ENCODE results near the gene ANG.
"Not testable (repeated sequence)": the region's sequence is repeated elsewhere in the genome, so short reads cannot be mapped to it uniquely, and the experiment has no call there.

ANG gene

DNA sequence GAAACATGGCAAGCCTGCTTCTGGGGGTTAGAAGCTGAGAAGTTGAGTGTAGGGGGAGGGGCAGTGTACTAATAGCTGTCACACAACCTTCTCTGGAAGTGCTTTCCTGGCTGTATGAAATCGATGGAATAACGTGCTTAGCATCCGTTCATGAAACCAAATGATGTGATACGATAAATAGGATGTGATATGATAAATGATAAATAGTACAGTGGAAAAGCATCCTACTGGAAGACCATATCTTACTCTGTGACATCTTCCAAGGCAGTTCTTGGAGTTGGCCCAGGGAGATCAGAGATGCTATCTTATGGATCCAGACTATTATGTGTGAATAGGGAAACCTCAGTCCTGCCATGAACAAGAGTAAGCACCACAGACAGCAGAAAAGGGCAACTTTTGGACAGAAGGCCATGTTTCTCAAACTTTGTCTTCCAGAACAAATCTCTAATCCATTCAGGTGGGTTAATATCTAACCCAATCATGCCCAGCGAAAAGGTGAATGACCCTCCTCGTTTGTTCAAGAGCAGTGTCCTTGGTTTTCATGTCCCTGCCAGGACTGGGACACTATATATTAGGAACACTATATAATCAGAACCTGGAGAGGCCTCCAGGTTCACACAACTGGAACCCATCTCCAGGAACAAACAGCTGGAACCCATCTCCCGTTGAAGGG, at the start of gene ANG:
Gene ANG (plus strand): TSS at position 598 of the 673 bp plus-strand sequence. CDS start 4,801 bp downstream, outside the sequence.
- DNase-seq (ENCODE audit: low spot score), result no peak

DNA sequence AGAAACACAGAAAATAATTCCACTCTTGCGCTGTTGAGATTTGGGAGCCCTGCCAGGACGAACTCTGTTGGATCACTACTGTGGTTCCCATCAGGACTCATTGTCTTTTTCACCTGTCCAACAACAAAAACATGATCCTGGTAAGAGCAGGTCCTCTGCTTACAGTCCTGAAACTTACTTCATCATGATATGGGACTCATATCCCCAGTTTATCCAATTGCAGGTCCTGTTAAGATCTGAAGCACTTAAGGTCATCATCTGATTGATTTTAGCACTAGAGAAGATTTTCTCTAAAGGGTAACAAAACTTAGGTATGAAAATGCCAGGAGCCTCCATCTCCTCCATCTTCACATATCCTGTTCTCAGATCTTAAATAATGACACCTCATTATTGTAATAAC, 47.0 kb upstream of the ANG start, which contains the start of gene OR6S1:
Gene OR6S1 (minus strand): TSS at position 101 of the 400 bp plus-strand sequence. CDS start 0 bp downstream, at position 101.
- no peak for DNase-seq (ENCODE audit: low spot score)

DNA sequence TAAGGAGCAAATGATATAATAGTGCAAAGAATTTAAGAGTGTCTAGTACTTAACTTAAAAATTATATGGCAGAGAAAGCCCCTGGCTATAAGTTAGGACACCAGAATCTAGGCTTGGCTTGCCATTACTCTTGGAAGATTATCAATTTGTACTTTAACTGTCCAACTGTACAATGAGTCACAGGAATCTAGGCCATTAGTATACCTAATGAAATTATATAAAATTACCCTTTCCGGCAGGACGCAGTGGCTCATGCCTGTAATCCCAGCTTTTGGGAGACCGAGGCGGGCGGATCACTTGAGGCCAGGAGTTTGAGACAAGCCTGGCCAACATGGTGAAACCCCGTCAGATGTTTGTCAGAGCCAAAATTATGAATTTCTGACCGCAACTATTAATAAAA, 46.4 kb upstream of the ANG start:
- DNase-seq (ENCODE audit: low spot score), result no peak

DNA sequence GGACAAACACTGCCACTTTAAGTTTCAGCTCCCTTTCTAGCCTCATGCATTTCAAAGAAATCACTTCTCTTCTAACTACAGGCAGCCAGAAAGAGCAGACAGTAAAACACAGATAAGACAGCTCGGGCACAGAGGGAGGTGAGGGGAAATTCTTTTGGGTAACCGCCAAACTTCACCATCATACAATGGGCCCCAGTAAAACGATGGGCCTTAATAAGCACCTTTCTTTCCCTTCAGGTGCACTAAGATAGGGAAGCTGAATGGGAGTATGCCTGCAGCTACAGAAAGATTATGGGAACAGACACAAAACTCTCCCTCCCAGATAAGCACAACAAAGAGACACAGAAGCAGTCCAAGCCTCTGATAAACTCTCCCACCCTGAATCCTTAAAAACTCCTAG, 45.8 kb upstream of the ANG start:
- not testable (repeated sequence) for DNase-seq (ENCODE audit: low spot score)

DNA sequence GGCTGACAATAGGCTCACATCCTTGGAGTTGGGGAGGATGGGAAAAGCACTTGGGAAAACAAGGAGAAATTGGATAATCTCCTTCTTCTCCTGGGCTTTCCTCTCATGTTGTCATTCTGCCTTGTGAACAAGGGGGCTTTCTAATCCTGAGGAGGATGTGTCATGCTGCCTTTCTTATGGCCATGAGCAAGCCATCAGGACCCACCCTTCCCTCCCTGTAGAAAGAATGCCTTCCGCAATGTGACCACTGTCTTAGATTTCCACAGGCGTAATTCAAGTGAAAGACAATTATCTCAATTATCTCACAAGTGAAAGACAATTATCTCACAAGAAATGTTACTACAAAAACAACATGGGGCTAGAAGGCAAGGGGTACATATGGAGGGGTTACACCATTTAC, 44.0 kb upstream of the ANG start:
- DNase-seq (ENCODE audit: low spot score), result no peak

DNA sequence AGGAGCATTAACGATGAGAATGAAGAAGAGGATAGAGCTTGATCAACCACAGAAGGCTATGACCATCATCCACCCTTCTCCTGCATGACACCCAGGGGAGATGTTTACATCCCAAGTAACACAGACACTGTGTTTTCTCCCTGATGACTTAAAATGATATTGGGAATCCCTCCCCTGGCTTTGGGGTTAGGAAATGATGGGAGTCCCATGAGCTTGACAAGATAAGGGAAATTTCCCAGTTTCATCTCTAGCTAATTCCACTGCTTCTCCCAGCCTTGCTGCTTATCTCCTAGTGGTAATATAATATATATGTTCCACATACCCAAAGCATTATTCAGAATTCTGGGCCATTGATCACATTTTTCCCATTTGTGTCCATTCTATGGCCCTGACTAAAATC, 43.1 kb upstream of the ANG start:
- no peak for DNase-seq (ENCODE audit: low spot score)

DNA sequence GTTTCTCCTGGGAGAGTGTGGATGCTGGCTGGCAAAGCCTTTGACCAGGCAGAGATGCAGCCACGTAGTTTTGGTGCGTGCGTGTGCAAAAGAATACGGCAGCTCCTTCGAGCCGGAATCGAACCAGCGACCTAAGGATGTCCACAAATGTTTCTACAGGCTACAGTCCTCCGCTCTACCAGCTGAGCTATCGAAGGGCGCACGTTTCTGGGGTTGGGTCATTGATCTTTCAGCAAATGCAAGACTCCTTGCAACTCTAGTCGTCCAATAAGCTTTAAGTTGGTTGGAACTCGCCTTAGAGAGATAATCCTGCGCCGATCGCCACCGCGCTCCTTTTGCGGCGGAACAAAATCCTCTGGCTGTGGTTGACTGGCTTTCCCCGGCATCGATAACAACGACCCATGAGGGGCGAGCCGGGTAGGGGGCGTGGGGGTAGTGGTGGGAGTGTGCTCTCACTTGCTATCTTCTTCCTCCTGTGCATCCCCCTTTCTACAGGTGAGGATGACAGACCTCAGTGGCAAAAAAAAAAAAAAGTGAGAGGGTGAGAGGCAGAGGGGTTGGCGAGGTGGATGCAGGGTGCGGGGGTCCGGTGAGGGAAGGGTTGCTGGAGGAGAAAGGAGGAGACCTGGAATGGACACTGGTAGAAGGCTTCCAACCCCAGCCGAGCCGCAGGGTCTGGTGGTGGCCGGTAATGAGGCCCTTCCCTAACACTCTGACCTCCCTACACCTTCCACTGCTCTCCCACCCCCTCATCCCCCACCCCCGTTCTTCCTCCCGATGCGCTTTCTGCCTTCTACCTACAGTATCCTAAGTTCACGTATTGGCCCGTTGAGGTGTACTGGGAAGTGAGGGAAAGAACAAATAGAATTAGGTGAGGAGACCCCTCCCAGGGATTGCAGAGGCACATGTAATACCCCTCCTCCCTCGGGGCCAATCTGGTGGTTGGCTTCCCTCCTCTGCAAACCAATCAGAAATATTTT, 35.3 kb upstream of the ANG start:
- no peak for DNase-seq (ENCODE audit: low spot score)

DNA sequence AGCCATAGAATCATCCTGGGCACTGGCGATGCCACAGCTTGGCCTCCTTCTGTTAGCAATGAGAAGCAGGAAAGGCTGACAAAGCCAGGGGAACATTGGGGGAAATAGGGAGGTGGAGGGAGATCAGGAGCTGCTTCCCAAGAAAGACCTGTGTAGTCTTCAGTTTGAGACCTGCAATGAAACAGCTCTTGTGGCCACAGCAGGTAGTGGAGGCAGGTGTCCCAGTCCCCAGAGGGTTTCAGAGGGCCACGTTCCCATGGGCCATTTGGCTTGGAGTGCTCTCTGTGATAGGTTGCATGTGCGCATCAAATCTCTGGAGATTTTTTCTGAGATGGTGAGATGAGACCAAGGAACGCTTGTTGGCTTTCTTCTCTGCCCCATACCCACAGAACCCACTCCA, 32.7 kb upstream of the ANG start:
- DNase-seq (ENCODE audit: low spot score), result no peak

DNA sequence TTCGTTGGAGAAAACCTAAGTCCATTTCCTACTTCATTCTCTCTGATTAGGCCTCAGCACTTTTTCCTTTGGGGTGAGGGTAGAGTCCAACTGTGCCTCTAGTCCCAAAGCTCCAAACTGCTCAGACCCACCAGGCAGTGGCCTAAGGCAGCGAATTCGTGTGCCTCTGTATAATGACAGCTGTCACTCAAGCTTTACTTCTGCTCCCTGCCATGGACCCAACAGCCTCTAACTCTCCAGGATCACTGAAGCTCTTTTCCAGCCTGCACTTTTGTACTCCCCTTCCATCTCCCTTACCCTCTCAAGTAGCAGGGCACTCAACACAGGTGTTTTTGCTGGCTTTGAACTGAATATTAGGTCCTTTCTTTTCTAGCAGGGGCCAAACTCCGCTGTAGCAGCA, 32.3 kb upstream of the ANG start:
- DNase-seq (ENCODE audit: low spot score), result no peak

DNA sequence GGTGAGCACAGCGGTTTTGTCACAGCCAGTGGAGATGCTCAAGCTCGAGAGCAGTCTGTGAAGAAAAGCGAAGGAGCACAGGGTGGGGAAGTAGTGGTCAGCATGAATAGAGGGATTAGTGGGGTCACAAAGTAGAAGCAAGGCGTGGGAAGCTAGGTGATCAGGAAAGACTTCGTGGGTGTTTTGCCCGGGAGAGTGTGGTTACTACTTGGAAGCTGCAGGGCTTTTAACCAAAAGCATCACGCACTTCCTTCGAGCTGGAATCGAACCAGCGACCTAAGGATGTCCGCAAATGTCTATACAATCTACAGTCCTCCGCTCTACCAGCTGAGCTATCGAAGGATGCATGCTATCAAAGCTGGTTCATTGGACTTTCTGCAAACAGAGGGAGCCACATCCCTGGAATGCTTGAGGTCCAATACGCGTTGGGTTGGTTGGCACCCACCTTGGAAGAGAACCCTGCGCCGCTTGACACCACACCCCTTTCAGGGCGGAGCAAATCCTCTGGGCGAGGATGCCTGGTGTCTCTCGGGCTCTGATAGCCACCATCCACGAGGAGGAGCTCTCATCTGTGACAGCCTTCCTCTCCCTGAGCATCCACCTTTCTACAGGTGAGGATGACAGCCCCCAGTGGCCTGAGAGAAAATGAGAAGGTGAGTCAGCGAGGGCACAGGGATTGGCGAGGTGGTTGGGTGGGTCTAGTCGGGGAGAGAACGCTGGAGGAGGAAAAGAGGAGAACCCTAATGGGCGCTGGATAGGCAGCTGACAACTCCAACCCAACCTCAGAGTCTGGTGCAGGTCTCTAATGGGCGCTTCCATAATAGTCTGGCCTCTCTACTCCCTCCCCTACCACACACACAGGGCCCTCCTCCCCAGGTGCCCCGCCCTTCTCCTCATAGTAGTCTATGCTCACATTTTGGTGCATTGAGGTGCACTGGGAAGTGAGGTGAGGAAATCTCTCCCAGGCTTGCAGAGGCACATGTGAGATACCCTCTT, 31.1 kb upstream of the ANG start:
- DNase-seq (ENCODE audit: low spot score), result no peak

DNA sequence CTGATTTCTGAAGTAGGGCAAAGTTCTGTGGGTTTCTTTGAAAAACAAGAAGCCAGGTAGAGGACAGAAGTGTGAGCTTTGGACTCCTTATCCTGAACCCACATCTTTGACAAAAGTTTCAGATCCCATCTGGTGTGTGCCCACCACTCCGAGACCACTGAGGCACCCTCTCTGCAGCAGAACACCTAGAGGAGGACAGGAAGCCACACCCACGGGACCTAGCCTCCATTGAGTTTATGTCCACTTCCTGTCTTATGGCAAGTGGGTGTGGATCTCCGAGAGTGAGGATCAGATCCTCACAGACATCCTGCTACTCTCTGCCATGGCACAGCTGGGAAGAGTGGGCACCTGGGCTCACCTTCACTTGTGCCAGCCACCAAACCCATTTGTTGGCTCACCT, 30.3 kb upstream of the ANG start:
- no peak for DNase-seq (ENCODE audit: low spot score)

DNA sequence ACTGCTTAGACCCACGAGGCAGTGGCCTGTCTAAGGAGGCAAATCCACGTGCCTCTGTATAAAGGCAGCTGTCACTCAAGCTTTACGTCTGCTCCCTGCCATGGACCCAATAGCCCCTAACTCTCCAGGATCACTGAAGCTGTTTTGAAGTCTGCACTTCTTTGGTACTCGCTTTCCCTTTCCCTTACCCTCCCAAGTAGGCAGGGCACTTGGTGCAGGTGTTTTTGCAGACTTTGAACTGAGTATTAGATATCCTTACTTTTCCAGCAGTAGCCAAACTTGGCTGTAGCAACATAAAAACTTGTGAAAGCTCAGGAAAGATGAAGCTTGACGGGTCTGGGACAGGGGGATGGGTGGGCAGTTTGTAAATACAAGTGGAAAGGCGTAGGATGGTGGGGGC, 29.2 kb upstream of the ANG start:
- DNase-seq (ENCODE audit: low spot score), result no peak

DNA sequence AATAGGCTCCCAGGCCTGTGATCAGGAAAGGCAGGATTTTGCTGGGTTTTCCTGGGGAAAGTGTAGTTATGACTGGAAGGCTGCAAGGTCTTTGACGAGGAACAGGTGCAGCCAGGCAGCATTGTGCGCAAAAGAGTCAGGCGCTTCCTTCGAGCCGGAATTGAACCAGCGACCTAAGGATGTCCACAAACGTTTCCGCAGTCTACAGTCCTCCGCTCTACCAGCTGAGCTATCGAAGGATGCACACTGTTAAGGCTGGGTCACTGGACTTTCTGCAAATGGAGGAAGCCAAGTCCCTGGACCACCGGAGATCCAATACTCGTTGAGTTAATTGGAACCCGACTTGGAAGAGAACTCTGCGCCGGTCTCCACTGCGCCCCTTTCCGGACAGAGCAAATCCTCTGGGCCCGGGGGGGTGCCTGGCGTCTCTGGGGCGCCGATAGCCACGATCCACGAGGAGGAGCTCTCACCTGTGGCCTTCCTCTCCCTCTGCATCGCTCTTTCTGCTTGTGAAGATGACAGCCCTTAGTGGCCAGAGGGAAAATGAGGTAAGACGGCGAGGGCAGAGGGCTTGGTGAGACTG, 28.7 kb upstream of the ANG start:
- no peak for DNase-seq (ENCODE audit: low spot score)

DNA sequence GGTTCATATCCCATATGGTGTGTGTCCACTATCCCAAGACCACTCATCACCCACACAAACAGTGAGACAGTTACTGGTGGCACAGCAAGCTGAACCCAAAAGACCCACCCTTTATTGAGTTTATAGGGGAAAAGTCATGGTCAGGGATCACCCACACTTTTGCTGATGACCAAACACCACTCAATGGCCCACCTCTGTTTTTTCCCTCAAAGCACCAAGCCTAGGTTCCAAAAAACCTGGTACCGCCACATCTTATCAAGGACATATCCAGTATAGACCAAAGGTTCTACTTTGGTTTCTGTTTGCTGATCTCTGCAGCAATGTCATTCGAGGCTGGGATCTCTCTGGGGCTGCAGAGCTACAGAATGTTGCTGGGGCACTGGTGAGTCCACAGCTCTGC, 27.4 kb upstream of the ANG start:
- DNase-seq (ENCODE audit: low spot score), result no peak

DNA sequence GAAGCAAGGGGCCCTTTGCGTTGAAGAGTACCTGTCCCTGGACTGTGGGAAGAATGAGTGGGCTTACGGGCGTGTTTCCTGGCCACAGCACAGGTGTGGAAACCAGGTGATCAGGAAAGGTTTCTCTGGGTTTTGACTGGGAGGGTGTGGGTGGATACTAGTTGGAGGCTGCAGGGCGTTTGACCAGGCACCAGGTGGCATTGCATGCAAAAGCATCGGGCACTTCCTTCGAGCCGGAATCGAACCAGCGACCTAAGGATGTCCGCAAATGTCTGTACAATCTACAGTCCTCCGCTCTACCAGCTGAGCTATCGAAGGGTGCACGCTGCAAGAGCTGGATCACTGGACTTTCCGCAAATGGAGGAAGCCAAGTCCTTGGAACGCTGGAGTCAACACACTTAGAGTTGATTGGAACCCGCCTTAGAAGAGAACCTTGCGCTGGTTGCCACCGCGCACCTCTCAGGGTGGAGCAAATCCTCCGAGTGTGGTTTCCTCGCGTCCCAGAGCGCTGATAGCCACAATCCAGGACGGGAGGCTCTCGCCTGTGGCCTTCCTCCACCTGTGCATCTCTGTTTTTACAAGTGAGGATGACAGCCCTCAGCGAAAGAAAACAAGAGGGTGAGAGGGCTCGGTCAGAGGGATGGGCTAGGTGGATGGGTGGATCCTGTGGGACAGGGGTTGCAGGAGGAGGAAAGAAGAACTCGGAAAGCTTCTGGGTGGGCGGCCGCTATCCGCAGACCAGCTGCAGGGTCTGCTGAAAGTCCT, 25.4 kb upstream of the ANG start:
- peak; percentile 74 for DNase-seq (ENCODE audit: low spot score)

DNA sequence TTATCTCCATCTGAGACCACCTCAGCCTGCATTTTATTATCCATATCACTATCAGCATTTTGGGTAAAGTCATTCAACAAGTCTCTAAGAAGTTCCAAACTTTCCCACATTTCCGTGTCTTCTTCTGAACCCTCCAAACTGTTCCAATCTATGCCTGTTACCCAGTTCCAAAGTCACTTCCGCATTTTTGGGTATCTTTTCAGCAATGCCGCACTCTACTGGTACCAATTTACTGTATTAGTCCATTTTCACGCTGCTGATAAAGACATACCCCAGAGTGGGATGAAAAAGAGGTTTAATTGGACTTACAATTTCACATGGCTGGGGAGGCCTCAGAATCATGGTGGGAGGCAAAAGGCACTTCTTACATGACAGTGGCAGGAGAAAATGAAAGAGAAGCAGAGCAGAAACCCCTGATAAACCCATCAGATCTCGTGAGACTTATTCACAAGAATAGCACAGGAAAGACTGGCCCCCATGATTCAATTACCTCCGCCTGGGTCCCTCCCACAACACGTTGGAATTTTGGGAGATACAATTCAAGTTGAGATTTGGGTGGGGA, 22.1 kb upstream of the ANG start:
- not testable (repeated sequence) for DNase-seq (ENCODE audit: low spot score)

DNA sequence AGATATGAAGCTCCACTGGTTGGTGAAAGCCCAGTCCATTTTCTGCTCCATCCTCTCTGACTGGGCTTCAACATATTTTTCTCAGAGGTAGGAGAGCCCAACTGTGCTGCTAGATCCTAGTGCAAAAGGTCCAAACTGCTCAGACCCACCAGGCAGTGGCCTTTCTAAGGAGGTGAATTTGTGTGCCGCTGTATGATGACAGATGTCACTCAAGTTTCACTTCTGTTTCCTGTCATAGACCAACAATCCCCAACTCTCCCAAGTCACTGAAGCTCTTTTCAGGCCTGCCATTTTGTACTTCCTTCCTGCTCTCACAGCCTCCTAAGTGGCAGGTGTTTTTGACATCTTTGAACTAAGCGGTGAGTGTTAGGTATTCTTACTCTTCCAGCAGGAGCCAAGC, 20.6 kb upstream of the ANG start:
- no peak for DNase-seq (ENCODE audit: low spot score)

DNA sequence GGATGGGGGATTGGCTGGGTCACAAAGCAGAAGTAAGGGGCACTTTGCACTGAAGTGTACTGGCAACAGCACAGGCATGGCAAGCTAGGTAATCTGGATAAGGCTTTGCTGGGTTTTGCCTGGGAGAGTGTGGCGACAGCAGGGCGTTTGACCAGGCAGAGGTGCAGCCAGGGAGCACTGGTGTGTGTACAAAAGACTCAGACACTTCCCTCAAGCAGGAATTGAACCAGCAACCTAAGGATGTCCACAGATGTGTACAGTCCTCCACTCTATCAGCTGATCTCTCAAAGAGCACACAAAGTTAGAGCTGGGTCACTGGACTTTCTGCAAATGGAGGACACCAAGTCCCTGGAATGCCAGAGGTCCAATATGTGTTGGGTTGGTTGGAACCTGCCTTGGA, 19.6 kb upstream of the ANG start:
- no peak for DNase-seq (ENCODE audit: low spot score)

DNA sequence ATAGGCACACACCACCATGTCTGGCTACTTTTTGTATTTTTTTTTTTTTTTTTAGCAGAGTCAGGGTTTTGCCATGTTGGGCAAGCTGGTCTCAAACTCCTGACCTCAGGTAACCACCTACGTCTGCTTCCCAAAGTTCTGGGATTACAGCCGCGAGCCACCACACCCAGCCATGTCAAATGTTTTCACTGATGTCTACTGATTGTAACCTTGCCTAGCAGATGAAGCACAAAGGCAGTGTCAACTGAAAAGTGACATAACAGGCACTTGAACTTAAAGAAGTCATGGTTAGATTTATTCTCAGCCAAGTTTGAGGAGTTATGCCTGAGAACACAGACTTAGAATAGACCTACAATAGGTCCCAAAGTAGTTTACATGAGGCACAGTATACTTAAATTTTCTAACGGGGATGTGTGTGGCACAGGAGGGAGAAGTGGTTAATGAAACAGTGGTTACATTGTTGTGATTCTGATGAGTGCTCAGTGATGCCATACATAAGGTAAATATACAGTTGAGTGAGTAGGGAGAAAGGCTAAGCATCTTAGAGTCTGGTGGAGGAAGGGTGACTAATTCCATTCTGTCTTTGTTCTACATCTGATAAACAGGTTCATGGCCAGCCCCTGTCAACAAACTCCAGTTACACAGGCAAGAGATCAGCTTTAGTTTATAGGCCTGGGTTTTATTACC, 16.8 kb upstream of the ANG start:
- DNase-seq (ENCODE audit: low spot score), result no peak

DNA sequence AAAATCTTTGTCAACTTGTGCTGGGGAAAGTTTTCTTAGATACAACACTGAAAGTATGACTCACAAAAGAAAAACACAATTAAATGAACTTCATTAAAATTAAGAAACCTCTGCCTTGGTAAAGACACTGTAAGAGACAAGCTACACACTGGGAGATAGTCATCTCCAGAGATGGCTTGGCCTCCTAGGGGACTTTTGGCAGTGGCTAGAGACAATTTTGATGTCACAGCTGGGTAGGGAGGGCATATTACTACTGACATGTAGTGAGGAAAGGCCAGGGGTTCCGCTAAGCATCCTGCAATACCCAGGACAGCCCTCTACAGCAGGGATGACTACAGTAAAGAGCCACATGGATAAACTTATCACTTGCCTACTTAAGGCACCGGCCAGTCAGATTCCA, 12.9 kb upstream of the ANG start:
- no peak for DNase-seq (ENCODE audit: low spot score)
